ENCODE results near the gene SLC35A1. TPM values are rescaled to one million over a fixed set of nuclear protein-coding genes. Genes with fewer than 3 reads are reported as not detected.

The SLC35A1 gene, protein sequence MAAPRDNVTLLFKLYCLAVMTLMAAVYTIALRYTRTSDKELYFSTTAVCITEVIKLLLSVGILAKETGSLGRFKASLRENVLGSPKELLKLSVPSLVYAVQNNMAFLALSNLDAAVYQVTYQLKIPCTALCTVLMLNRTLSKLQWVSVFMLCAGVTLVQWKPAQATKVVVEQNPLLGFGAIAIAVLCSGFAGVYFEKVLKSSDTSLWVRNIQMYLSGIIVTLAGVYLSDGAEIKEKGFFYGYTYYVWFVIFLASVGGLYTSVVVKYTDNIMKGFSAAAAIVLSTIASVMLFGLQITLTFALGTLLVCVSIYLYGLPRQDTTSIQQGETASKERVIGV
- total RNA-seq (12.7 TPM in 2 replicates), polyA plus RNA-seq (29.3 and 30.8 TPM in 2 replicates)

DNA sequence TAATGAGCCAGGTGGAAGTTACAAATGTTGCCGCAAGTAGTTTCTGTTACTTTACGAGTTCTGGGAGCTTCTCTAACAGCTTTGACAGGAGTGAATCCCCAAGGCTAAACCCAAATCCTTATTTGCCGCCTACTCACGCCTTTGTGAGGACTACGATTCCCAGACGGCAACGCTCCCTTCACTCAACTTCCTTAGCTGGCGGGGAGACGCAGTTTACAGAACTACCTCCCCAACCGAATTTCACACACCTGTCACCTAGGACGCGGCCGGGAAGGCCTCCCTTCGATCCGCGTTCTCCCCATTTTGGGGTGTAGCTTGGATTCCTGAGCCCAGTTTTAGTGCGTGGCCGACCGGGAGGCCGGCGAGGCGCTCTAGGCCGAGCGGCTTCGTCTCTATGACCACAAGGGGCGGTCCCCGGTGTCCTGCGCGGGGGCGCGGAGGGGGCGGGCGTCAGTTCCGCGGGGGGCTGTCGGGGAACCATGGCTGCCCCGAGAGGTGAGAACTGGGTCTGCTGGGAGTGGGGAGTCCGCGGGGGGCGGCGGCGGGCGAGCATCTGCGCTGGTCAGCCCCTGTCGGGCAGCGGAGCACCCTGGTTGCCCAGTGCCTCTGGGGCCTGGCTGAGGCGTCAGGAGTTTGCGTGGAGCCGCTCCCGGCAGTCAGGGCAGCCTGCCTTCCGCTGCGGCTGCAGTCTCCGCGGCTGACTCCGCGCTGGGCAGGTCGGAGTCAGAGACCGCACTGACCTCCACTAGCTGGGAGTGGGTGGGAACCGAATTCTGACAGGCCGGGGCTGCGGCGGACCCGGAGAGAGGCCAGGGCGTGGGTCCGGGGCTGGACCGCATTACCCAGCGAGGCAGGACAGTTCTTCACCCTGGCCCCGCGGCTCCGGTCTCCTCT is at the start of gene SLC35A1:
TSS of gene SLC35A1 (plus strand) at position 450 of the 894 bp plus-strand sequence. CDS start at position 480, 30 bp downstream.
- peaks cover 8% of the 10 kb centered on the region for H3K27me3 ChIP-seq
- H3K4me1 ChIP-seq (ENCODE audit: low read depth): peaks cover 4% of the 10 kb centered on the region
- no peaks in the 10 kb centered on the region for H3K9me3 ChIP-seq (ENCODE audit: low read depth)
- H3K4me3 ChIP-seq: peak within 1 kb of the TSS; percentile 96
- peak; percentile 83 to 86 for DNase-seq (ENCODE audit: low read depth in 1 of 2, low spot score in 1 of 2)
- TF ChIP-seq, protein P1, sequence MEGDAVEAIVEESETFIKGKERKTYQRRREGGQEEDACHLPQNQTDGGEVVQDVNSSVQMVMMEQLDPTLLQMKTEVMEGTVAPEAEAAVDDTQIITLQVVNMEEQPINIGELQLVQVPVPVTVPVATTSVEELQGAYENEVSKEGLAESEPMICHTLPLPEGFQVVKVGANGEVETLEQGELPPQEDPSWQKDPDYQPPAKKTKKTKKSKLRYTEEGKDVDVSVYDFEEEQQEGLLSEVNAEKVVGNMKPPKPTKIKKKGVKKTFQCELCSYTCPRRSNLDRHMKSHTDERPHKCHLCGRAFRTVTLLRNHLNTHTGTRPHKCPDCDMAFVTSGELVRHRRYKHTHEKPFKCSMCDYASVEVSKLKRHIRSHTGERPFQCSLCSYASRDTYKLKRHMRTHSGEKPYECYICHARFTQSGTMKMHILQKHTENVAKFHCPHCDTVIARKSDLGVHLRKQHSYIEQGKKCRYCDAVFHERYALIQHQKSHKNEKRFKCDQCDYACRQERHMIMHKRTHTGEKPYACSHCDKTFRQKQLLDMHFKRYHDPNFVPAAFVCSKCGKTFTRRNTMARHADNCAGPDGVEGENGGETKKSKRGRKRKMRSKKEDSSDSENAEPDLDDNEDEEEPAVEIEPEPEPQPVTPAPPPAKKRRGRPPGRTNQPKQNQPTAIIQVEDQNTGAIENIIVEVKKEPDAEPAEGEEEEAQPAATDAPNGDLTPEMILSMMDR (IDR thresholded peaks at IDR 0.05; ENCODE audit: low read depth, low read length): peak; percentile 20
- H3K36me3 ChIP-seq: no peaks in the 10 kb centered on the region
- H3K27ac ChIP-seq: peak within 1 kb of the TSS; percentile 93

DNA sequence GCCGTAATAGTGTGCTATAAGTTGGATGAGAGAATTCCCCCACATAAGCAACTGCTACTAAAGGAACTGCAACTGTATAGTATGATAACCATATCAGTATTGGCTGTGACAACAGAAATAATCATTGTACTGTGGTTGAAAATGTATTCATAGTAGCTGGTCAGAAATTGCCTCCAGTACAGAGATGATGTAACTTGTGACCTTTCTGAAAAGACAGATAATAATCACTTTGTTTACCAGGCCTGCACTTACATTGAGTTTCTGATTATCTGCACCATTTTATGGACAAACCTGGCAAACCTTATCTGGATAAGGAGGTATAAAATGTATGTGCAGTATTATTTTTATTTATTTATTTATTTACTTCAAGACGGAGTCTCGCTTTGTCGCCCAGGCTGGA is 46.0 kb upstream of the SLC35A1 start:
- TF ChIP-seq, protein P1 (IDR thresholded peaks at IDR 0.05; ENCODE audit: low read depth, low read length): no peak
- no peak overlapping the region for H3K27ac ChIP-seq
- DNase-seq (ENCODE audit: low read depth in 1 of 2, low spot score in 1 of 2): no peak
- H3K27me3 ChIP-seq: no peaks in the 10 kb centered on the region
- H3K4me1 ChIP-seq (ENCODE audit: low read depth): no peaks in the 10 kb centered on the region
- H3K9me3 ChIP-seq (ENCODE audit: low read depth): no peaks in the 10 kb centered on the region
- no peak overlapping the region for H3K4me3 ChIP-seq
- H3K36me3 ChIP-seq: no peaks in the 10 kb centered on the region

DNA sequence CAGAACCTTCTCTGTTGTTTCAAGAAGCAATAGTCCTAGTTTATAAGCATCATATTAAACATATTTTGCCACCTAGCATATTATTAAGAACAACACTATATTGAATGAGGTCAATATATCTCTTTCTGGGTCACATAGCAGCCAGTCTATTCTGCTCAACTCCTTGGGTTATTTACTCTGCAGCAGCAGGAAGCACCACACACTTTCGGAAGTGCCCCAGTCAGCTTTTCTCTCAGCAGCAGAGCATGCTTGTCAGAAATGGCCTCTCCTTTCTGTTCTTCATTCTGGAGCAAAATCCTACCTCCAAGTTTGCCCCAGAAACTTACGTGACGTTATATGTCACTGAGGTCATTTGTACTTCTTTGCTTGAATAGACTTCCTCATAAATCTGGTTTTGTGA is 42.3 kb upstream of the SLC35A1 start:
- Histone ChIP-seq H3K4me3 (no peak overlapping the region), H3K27ac (no peak overlapping the region), H3K9me3 (ENCODE audit: low read depth) (no peaks in the 10 kb centered on the region), H3K27me3 (no peaks in the 10 kb centered on the region), H3K36me3 (no peaks in the 10 kb centered on the region), H3K4me1 (ENCODE audit: low read depth) (no peaks in the 10 kb centered on the region)
- TF ChIP-seq, protein P1 (IDR thresholded peaks at IDR 0.05; ENCODE audit: low read depth, low read length): no peak
- no peak for DNase-seq (ENCODE audit: low read depth in 1 of 2, low spot score in 1 of 2)

DNA sequence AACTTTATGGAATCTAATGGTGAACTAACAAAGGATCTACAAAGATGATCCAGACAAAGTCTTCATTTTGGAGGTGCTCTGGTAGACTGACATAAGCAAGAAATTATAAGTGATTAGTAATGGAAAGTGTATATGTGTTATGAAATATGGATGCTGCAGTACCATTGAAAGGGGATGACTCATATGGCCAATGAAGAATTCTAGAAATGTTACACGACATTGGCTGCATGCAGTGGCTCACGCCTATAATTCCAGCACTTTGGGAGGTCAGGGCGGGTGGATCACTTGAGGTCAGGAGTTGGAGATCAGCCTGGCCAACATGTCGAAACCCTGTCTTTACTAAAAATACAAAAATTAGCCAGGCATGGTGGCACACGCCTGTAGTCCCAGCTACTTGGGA is 41.5 kb upstream of the SLC35A1 start:
- Histone ChIP-seq H3K27me3 (no peaks in the 10 kb centered on the region), H3K4me1 (ENCODE audit: low read depth) (no peaks in the 10 kb centered on the region), H3K9me3 (ENCODE audit: low read depth) (no peaks in the 10 kb centered on the region), H3K27ac (no peak overlapping the region), H3K36me3 (no peaks in the 10 kb centered on the region), H3K4me3 (no peak overlapping the region)
- peak in 1 of 2 donors; percentile 17 for DNase-seq (ENCODE audit: low read depth in 1 of 2, low spot score in 1 of 2)
- TF ChIP-seq, protein P1 (IDR thresholded peaks at IDR 0.05; ENCODE audit: low read depth, low read length): no peak

DNA sequence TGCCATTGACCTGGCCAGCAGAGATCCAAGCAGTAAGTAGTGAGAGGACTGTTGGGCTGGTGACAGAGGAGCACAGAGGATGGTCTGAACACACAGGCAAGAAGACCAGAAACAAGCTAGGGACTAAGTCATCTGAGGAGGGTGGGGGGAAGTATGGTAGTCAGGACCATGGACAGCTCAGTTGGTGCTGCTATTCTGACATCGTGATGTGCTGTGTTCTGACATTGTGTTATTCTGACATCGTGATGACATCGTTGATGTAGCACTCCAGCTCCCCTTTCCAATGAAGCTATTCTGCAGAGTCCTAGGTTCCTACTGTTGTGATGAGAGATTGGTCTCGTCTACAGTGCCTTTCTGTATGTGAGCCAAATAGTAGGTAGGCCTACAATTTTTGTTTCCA is 36.3 kb upstream of the SLC35A1 start:
- TF ChIP-seq, protein P1 (IDR thresholded peaks at IDR 0.05; ENCODE audit: low read depth, low read length): no peak
- Histone ChIP-seq H3K27ac (no peak overlapping the region), H3K9me3 (ENCODE audit: low read depth) (no peaks in the 10 kb centered on the region), H3K27me3 (no peaks in the 10 kb centered on the region), H3K4me1 (ENCODE audit: low read depth) (no peaks in the 10 kb centered on the region), H3K36me3 (no peaks in the 10 kb centered on the region), H3K4me3 (no peak overlapping the region)
- peak; percentile 77 to 86 for DNase-seq (ENCODE audit: low read depth in 1 of 2, low spot score in 1 of 2)
